HG02943 (cell line): ENCODE results near the gene PLEKHG2.
A peak's percentile ranks its signal among the peaks of the same experiment; 100 is the strongest.

Source experiments
- ATAC-seq: cut with Tn5 transposase; IDR thresholded peaks from one replicate; pipeline ENCODE4 v1.9.1; 2021; ENCODE audit warnings: mild to moderate bottlenecking, low read depth, moderate library complexity; ENCODE audit not compliant: unreplicated experiment

Gene PLEKHG2

DNA sequence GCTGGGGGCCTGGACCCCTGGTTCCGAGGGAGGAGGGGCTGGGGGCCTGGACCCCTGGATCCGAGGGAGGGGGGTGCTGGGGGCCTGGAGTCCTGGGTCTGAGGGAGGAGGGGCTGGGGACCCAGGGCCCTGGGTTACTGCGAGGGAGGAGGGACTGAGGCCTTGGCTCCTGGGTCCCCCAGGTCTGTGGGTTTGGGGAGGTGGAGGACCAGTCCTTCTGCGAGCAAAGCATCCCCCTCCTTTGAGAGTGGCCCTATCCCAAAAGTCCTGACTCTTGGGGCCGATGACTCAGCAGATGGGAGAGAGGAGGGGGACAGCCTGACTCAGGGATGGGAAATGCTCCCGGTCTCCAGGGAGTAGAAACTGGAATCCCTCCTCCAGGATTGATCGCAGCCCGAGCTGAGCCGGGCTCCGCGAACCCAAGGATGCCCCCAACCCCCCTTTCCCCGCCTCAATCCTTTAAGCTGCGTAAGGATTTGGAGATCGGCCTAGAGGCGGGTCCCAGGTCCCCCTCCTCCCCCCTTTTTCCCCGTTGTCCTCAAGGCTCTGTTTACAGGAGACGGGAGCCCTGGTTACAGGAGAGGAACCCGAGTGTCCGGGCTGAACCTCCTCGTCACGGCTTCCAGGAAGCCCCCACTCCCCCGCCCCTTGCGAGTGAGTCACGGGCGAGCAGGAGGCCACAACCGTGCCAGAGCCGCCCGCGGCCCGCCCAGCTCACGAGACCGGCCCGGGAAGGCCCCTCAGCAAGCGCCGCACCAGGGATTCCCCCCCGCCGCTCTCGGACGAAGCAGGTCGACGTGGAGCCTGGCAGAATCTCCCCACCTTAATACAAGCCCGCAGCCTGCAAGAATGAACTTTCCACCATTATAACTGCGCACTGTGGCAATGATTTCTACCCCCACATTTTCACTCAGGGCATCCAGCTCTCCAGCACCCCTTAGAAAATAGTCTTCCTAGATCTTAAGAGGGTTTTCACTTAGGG, 8.8 kb upstream of the PLEKHG2 start:
- ATAC-seq: no peak

DNA sequence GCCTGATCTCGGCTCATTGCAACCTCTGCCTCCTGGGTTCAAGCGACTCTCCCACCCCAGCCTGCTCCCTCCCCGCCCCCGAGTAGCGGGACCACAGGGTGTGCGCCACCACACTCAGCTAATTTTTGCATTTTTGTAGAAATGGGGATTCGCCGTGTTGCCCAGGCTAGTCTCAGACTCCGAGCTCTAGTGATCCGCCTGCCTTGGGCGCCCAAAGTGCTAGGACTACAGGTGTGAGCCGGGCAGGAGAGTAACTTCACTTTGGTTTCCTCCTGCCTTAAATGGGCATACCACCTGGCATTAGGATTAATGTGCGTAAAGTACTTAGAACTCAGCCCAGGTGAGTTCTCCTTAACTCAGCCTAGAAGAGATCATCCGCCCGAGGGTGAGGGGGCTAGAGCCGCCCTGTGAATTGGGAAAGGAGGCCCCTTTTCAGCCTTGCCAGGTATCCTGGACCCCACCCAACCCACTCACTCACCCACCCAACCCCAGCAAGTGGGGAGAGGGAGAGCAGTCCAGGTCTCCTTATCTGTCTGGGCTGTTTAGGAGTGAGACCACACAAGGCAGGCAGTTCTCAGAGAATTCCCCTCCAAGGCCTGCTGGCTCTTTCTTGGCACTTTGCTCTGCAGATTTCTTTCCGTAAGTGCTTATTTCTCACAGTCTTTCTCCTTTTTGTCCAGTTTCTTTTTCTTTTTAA, 7.1 kb upstream of the PLEKHG2 start:
- ATAC-seq: no peak

DNA sequence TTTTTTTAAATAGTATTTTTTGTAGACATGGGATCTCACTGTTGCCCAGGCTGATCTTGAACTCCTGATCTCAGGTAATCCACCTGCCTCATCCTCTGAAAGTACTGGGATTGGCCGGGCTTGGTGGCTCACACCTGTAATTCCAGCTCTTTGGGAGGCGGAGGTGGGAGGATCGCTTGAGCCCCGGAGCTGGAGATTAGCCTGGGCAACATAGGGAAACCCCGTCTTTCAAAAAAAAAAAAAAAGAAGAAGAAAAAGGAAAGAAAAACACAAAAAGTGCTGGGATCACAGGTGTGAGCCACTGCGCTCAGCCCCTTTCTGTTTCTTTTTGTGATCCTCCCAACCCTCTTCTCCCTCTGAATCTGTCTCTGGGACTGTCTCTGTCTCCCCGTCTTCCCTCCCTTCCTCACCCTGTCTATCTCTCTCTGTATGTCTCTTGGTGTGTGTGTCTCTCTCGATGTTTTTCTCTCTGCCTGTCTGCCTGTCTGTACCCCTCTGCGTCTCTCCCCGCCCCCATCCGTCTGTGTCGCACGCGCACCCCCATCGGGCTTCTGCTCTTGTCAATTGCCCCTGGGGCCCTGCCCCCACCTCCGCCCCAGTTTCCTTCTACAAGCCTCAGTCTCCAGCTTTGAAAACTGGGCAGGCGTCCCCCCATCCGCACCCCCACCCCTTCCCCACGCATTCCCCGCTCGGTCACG, 6.4 kb upstream of the PLEKHG2 start:
- ATAC-seq: no peak

DNA sequence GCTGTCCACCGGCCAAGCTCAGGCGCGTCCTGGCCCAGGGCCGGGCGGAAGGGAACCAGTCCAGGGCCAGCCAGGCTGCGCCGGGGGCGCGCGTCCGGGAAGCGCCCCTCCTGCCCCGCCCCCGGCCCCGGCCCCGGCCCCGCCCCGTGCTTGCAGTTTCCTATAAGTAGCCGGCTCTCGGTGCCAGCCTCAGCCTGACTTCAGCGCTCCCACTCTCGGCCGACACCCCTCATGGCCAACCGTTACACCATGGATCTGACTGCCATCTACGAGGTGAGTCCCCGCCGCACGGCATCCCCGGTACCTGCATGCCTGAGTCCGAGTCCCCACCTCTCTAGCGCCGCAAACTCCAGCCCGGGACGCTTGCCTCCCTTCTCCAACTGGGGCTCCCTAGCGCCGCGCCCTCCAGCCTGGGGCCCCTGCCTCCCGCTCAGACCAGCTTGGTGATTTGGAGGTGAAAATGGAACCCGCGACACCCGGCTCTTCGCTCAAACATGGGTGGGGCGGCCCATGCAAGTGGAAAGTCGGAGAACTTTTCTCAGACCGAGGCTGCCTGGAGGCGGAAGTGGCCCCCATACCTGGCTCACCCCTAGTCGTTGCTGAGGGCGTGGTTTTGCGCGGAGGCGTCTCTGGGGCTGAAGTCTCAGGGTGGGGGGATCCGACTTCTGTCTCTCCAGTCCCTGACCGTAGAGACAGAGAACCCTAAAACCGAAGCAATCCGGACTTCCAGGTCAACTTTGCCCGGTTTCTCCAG, 5.6 kb upstream of the PLEKHG2 start, which contains the start of gene ZFP36:
Gene ZFP36 (plus strand): TSS at position 192 of the 754 bp plus-strand sequence. CDS start 58 bp downstream, at position 250.
- no peak for ATAC-seq

DNA sequence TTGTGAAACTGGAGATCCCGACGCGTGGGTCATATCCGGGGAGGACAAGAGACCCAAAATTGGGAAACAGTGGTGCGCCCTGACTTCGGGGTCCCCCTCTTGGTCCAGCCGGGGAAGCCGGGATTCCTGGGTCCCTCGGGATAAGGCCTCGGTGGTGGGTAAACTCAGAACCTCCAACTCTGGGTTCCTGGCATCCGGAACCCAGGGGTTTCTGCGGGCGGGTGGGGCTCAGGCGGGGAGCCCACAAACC, 5.1 kb upstream of the PLEKHG2 start:
- no peak for ATAC-seq

DNA sequence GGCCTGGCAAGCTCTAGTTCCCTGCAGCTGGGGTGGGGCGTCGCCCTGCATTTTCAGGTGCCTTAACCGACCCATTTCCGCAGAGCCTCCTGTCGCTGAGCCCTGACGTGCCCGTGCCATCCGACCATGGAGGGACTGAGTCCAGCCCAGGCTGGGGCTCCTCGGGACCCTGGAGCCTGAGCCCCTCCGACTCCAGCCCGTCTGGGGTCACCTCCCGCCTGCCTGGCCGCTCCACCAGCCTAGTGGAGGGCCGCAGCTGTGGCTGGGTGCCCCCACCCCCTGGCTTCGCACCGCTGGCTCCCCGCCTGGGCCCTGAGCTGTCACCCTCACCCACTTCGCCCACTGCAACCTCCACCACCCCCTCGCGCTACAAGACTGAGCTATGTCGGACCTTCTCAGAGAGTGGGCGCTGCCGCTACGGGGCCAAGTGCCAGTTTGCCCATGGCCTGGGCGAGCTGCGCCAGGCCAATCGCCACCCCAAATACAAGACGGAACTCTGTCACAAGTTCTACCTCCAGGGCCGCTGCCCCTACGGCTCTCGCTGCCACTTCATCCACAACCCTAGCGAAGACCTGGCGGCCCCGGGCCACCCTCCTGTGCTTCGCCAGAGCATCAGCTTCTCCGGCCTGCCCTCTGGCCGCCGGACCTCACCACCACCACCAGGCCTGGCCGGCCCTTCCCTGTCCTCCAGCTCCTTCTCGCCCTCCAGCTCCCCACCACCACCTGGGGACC, 4.6 kb upstream of the PLEKHG2 start:
- no peak for ATAC-seq

DNA sequence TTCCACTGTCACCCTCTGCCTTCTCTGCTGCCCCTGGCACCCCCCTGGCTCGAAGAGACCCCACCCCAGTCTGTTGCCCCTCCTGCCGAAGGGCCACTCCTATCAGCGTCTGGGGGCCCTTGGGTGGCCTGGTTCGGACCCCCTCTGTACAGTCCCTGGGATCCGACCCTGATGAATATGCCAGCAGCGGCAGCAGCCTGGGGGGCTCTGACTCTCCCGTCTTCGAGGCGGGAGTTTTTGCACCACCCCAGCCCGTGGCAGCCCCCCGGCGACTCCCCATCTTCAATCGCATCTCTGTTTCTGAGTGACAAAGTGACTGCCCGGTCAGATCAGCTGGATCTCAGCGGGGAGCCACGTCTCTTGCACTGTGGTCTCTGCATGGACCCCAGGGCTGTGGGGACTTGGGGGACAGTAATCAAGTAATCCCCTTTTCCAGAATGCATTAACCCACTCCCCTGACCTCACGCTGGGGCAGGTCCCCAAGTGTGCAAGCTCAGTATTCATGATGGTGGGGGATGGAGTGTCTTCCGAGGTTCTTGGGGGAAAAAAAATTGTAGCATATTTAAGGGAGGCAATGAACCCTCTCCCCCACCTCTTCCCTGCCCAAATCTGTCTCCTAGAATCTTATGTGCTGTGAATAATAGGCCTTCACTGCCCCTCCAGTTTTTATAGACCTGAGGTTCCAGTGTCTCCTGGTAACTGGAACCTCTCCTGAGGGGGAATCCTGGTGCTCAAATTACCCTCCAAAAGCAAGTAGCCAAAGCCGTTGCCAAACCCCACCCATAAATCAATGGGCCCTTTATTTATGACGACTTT, 3.9 kb upstream of the PLEKHG2 start:
- no peak for ATAC-seq

DNA sequence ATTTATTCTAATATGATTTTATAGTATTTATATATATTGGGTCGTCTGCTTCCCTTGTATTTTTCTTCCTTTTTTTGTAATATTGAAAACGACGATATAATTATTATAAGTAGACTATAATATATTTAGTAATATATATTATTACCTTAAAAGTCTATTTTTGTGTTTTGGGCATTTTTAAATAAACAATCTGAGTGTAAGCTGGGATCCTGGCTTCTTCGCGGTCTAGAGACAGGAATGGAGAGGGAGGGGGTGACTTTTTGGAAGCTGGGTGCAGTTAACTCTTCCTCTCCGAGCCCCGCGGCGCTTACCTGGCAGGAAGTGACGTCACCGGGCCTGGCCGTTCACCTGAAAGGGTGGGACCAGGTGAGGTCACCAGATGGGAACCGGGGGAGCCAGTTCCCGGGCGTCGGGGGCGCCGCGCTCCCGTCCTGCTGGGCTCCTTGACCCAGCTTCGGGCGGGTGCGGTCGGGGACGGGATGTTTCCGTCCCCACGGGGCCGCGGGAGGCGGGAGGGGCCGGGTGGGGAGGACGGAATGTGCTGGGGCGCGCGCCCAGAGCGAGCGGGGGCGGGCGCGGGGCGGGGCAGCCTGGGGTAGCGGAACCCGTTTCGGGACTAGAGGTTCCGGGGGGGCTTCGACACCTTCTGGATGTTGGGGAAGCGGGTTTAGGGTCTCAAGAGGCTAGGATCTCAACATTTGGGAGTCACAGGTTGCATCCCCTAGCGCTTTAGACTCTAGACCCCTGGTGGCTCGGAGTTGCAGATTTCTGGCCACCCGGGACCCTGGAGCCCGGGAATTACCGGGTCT, 3.1 kb upstream of the PLEKHG2 start:
- ATAC-seq: no peak

DNA sequence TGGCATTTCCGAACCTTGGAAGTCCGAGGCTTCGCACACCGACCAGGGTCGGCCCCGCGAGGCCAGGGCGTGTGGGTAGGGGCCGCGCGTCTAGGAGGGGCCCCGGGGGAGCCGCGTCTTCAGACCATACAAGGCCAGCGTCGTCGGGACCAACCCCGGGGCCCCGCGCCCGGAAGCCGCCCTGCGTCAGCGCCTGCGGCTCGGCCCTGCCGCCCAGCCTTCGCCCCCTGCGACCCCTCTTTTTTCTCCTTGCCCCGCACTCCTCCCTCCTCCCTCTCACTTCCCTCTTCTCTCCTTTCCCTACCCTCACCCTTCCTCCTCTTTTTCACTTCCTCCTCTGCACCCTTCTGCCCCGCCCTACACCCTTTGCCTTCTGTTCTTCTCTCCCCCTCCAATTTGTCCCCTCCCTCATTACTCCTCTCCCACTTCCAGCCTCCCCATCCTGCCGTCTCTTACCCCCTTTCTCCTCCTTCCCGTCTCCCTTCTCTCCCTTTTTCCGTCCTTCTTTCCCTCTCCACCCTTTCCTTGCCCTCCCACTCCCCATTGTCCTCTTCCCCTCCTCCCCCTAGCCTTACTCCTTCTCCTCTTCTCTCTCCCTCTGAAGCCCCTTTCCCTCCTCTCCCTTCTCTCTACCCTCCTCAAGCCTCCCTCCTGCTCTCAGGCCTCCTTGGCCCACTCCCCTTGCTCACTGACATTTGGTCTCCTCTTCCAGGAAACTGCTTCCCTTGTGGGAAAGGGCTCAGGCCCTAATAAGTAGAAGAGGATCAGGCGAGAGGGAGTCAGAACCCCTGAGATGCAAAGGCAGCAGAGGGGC, 2.2 kb upstream of the PLEKHG2 start:
- ATAC-seq: no peak

DNA sequence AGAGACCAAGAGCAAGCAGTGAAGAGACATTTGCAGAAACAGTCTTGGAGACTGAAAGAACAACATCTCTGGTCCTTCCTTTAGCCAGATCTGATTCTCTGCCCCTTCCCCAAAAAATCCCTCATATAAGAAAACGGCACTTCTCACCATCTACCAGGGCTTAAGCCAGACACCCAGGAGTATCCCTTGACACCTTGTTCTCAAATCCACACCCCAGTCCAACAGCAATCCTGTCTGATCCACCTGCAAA, 1.7 kb upstream of the PLEKHG2 start:
- no peak for ATAC-seq

DNA sequence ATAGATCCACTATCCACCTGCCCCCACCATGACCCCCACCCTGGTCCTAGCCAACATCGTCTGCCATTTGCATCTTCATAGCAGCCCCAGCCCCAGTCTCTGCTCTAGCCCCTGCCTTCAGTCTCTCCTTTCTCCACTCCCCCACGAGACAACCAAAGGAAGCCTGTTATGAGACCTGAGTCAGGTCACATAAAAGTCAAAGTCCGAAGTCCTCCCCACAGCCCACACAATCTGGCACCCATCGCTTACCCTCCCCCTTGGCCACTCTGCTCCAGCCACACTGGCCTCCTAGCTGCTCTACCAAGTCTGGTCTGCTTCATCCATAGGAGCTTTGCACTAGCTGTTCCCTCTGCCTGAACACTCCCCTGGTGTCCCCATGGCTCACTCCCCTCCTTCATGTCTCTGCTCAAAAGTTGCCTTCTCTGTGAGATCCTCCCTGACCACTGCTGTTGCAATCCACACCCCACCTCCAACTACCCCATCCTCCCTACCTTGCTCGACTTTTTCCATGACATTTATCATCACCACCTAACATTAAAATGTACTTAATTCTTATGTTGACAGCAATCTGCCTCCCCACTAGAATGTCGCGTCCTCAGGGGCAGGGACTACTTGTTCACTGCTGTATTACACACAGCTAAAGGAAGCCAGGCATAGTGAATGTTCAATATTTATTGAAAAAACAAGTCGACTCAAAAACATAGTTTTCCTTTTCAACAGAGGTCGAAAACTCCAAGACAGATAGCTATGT, 1.2 kb upstream of the PLEKHG2 start:
- no peak for ATAC-seq

DNA sequence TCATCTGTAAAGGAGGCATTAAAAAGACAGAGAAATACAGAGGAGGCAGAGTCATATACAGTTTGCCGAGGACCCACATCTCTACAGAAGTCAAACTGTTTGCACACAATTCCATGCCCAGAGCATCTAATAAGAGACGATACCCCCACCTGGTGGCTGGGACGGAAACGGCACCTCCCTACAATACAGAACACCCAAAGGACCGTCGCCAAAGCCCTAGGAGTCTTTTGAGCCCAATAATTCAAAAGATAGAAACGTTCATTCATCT, 703 bp upstream of the PLEKHG2 start:
- ATAC-seq: peak; percentile 22

DNA sequence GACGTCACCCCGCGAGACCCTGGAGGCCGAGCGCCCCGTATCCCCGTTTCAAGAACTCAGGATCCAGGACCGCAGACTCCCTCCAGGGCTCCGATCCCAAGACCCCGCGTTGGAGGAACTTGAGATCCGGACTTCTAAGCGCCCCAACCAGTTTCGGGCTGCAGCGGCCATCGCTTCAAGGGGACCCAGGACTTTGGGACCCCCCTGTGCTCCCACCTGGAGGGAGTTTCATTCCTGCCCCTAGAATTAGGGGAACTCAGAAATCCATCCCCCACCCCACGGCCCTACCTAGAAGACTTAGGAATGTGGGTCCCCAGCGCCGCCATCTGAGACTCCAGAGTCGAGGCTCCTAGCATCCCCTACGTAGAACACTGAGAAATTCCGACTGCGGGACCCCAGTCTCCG, 400 bp downstream of the PLEKHG2 start:
- no peak for ATAC-seq

DNA sequence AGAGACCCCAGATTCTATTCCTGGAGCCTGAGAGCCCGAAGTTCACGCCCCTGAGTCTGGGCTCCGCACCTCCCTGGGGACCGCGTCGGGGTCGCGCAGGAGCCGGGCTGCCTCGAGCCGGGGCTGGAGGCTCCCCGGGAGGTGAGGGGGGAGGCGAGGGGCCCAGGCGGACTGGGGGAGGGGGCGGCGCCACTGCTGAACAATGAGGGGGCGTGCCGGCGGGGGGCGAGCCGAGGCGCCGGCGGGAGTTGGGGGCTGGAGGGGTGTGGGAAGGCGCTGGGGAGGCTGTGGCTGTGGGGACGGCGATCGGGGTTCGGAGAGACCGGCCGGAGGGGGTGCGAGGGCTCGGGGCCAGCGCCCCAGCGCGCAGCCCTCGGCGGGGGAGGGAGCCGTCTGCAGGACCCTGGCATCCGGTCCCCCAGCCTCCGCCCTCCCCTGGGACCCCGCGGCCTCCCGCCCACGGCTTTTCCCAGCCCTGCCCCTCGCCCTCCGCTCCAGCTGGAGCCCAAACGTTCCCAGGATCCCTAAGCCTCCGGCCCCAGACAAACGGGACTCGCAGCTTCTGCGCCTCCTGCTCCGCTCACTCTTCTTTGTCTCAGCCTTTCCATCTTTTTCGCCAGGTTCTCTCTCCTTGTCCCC, 922 bp downstream of the PLEKHG2 start:
- ATAC-seq: no peak

DNA sequence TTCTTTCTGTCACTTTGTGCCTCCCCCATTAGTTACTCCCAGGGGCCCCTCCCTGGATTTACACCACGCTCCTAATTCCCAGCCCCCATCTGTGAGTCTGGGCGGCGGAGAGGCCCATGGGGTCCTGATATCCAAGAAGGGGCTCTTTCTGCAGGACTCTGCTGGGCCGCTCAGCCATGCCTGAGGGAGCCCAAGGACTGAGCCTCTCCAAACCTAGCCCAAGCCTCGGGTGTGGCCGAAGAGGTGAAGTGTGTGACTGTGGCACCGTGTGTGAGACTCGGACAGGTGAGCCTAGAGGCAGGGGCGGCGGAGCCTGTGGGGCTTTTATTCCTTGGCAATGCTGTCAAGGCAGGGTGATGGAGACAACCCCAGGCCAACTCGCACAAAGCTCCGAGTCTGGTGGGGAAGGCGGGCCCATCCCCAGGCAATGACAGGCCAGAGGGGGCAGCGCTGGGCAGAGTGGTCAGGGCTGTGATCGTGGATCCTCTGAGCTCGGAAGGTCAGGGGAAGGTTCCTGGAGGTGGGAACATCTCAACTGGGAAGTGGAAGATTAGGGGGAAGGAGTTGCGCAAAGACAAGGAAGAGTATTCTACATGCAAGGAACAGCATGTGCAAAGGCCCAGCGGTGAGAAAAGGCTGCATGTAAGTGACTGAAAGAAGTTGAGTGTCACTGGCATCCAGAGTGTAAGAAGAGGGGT, 1.6 kb downstream of the PLEKHG2 start:
- no peak for ATAC-seq
